Measurements from ENCODE around the gene IPO5. TPM values are rescaled to one million over a fixed set of nuclear protein-coding genes. Genes with fewer than 3 reads are reported as not detected.

IPO5 gene
- total RNA-seq, 2 experiments from 2014 or later, result 62.2 to 73.3 TPM

DNA sequence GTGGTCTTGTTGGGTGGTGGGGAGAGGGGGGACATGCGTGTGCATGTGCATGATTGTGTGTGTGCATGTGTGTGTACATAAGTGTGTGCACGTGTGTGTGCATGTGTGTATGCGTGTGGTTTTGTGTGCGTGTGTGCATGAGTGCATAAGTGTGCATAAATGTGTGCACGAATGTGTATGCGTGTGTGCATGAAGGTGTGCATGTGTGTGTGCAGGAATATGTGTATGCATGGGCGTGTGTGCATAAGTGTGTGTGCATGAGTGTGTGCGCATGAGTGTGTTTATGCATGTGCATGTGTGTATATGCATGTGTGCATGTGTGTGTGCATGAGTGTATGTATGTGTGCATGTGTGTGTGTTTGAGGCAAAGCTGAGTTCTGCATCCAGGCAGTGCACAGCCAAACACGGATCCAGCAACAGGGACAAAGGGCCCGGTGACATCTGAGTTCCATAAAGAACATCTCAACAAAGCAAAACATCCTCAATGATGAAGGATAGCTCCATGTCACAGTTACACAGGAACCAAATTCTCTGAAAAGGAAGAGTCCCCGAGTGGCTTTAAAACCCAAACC lies 103.5 kb downstream of the IPO5 start:
- no peaks in the 10 kb centered on the region for H3K36me3 Mint-ChIP-seq (ENCODE audit: low read depth)
- no peak overlapping the region for H3K4me3 Mint-ChIP-seq
- H3K4me1 Mint-ChIP-seq (ENCODE audit: low read depth), result no peaks in the 10 kb centered on the region
- no peak overlapping the region for H3K27ac Mint-ChIP-seq
- ATAC-seq (ENCODE audit: poor library complexity) (no peak), DNase-seq (no peak)
- Histone ChIP-seq H3K9me3 (ENCODE audit: control insufficient read depth in 1 of 2, insufficient read depth in 1 of 2, low read length in 2 of 2) (no peaks in the 10 kb centered on the region), H3K4me1 (ENCODE audit: insufficient read depth, low read length) (no peaks in the 10 kb centered on the region), H3K27ac (ENCODE audit: low read depth in 1 of 2, low read length in 2 of 2) (no peak overlapping the region), H3K4me3 (ENCODE audit: low read length) (no peak overlapping the region), H3K27me3 (ENCODE audit: control insufficient read depth in 1 of 2, insufficient read depth in 2 of 2, low read length in 2 of 2) (no peaks in the 10 kb centered on the region), H3K36me3 (ENCODE audit: insufficient read depth, low read length) (no peaks in the 10 kb centered on the region)
- intact Hi-C loops (cut with DNase I, micrococcal nuclease), result no loop called here
- TF ChIP-seq, protein P1, sequence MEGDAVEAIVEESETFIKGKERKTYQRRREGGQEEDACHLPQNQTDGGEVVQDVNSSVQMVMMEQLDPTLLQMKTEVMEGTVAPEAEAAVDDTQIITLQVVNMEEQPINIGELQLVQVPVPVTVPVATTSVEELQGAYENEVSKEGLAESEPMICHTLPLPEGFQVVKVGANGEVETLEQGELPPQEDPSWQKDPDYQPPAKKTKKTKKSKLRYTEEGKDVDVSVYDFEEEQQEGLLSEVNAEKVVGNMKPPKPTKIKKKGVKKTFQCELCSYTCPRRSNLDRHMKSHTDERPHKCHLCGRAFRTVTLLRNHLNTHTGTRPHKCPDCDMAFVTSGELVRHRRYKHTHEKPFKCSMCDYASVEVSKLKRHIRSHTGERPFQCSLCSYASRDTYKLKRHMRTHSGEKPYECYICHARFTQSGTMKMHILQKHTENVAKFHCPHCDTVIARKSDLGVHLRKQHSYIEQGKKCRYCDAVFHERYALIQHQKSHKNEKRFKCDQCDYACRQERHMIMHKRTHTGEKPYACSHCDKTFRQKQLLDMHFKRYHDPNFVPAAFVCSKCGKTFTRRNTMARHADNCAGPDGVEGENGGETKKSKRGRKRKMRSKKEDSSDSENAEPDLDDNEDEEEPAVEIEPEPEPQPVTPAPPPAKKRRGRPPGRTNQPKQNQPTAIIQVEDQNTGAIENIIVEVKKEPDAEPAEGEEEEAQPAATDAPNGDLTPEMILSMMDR (IDR thresholded peaks at IDR 0.05), result no peak
- H3K9me3 Mint-ChIP-seq, result no peaks in the 10 kb centered on the region
- POLR2A ChIA-PET, result no interaction called here
- CTCF ChIA-PET, result no interaction called here
- peaks cover 28% of the 10 kb centered on the region for H3K27me3 Mint-ChIP-seq

DNA sequence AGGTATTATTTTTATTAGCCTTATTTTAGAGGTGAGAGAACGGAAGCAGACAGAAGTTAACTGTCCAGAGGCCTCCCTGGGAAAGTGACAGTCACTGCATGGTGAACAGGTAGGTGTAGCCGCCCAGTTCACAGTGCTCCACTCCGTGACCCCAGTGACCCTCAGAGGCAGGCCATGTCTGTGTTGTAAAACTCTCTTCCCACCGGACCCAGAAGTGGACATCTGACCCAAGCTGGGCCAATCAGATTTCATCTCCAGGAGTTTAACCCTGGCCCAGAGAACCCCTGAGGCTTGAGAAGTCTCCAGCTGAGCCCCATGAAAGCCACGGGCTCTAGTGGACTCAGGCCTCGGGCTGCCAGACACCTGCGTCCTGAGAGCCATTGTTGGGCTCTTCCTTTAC lies 105.8 kb downstream of the IPO5 start:
- DNase-seq (no peak), ATAC-seq (ENCODE audit: poor library complexity) (no peak)
- Mint-ChIP-seq H3K27me3 (peaks cover 21% of the 10 kb centered on the region), H3K4me1 (ENCODE audit: low read depth) (no peaks in the 10 kb centered on the region), H3K4me3 (no peak overlapping the region), H3K9me3 (no peaks in the 10 kb centered on the region), H3K36me3 (ENCODE audit: low read depth) (no peaks in the 10 kb centered on the region), H3K27ac (no peak overlapping the region)
- no peaks in the 10 kb centered on the region for H3K36me3 ChIP-seq (ENCODE audit: insufficient read depth, low read length)
- no peaks in the 10 kb centered on the region for H3K4me1 ChIP-seq (ENCODE audit: insufficient read depth, low read length)
- H3K27me3 ChIP-seq (ENCODE audit: control insufficient read depth in 1 of 2, insufficient read depth in 2 of 2, low read length in 2 of 2), result no peaks in the 10 kb centered on the region
- CTCF ChIA-PET, result no interaction called here
- intact Hi-C loops (cut with DNase I, micrococcal nuclease), result no loop called here
- TF ChIP-seq, protein P1 (IDR thresholded peaks at IDR 0.05), result no peak
- POLR2A ChIA-PET, result no interaction called here
- no peak overlapping the region for H3K4me3 ChIP-seq (ENCODE audit: low read length)
- H3K9me3 ChIP-seq (ENCODE audit: control insufficient read depth in 1 of 2, insufficient read depth in 1 of 2, low read length in 2 of 2), result no peaks in the 10 kb centered on the region
- H3K27ac ChIP-seq (ENCODE audit: low read depth in 1 of 2, low read length in 2 of 2), result no peak overlapping the region

DNA sequence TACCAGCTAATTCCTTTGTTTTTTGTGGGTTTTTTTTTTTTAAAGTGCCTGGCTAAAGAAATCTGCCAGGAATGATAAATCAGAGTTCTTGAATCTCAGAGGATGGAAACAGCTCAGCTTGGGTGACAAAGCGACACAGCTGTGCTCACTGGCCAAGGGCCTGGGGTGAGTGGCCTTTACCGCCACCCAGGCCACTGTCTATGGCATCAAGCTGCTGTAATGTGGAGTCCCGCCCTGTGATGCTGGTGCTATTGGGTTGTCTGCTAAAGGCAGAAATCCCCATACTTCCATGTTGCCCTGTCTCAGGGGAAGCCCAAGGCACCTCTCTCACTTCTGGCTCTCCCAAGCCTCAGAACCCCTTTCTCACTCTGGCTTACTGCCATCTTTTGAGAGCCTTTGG lies 106.8 kb downstream of the IPO5 start:
- ChIA-PET CTCF (no interaction called here), POLR2A (no interaction called here)
- TF ChIP-seq, protein P1 (IDR thresholded peaks at IDR 0.05), result no peak
- Mint-ChIP-seq H3K27me3 (peaks cover 19% of the 10 kb centered on the region), H3K9me3 (no peaks in the 10 kb centered on the region), H3K4me3 (no peak overlapping the region), H3K36me3 (ENCODE audit: low read depth) (no peaks in the 10 kb centered on the region), H3K27ac (no peak overlapping the region), H3K4me1 (ENCODE audit: low read depth) (no peaks in the 10 kb centered on the region)
- no peak overlapping the region for H3K4me3 ChIP-seq (ENCODE audit: low read length)
- no peaks in the 10 kb centered on the region for H3K36me3 ChIP-seq (ENCODE audit: insufficient read depth, low read length)
- intact Hi-C loops (cut with DNase I, micrococcal nuclease), result no loop called here
- no peaks in the 10 kb centered on the region for H3K4me1 ChIP-seq (ENCODE audit: insufficient read depth, low read length)
- no peak overlapping the region for H3K27ac ChIP-seq (ENCODE audit: low read depth in 1 of 2, low read length in 2 of 2)
- DNase-seq, result no peak
- H3K27me3 ChIP-seq (ENCODE audit: control insufficient read depth in 1 of 2, insufficient read depth in 2 of 2, low read length in 2 of 2), result no peaks in the 10 kb centered on the region
- H3K9me3 ChIP-seq (ENCODE audit: control insufficient read depth in 1 of 2, insufficient read depth in 1 of 2, low read length in 2 of 2), result no peaks in the 10 kb centered on the region
- ATAC-seq (ENCODE audit: poor library complexity), result no peak
